ENCODE measurements around the gene DLL3.
"Not testable (repeated sequence)": the region's sequence is repeated elsewhere in the genome, so short reads cannot be mapped to it uniquely, and the experiment has no call there.

The DLL3 gene

DNA sequence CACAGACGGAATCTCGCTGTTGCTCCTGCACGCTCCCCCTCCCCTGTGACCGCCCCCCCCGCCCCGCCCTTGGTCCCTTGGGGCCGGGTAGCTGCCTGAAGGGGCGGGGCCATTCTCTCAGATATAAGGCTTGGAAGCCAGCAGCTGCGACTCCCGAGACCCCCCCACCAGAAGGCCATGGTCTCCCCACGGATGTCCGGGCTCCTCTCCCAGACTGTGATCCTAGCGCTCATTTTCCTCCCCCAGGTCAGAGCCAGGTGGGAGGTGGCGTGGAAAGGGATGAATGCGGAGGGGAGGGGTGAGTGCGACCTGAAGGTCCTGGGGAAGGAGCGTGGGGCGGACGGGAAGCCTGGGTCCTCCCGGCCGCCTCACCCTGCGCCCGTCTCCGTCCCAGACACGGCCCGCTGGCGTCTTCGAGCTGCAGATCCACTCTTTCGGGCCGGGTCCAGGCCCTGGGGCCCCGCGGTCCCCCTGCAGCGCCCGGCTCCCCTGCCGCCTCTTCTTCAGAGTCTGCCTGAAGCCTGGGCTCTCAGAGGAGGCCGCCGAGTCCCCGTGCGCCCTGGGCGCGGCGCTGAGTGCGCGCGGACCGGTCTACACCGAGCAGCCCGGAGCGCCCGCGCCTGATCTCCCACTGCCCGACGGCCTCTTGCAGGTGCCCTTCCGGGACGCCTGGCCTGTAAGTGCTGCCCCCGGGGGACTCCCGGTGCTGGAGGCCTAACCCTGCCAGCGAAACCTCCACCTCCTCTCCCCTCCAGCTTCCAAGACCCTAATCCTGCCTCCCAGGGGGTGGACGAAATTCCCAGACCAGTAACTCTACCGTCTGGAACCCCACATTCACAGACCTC lies at the start of gene DLL3:
TSS of gene DLL3 (plus strand) at position 150 of the 845 bp plus-strand sequence. CDS start at position 178, 28 bp downstream.
- DNase-seq: no peak

GRCh38 chr19:39449116-39449797 lies 49.5 kb upstream of the DLL3 start:
- no peak for DNase-seq

DNA sequence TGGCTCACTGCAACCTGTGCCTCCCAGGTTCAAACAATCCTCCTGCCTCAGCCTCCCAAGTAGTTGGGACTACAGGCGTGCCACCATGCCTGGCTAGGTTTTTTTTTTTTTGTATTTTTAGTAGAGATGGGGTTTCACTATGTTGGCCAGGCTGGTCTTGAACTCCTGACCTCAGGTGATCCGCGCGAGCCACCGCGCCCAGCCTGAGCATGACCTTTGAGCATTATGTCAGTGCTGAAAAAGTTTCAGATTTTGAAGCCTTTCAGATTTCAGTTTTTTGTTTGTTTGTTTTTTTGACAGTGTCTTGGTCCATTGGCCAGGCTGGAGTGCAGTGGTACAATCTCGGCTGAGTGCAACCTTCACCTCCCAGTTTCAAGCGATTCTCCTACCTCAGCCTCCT lies 47.5 kb upstream of the DLL3 start:
- DNase-seq: not testable (repeated sequence)

DNA sequence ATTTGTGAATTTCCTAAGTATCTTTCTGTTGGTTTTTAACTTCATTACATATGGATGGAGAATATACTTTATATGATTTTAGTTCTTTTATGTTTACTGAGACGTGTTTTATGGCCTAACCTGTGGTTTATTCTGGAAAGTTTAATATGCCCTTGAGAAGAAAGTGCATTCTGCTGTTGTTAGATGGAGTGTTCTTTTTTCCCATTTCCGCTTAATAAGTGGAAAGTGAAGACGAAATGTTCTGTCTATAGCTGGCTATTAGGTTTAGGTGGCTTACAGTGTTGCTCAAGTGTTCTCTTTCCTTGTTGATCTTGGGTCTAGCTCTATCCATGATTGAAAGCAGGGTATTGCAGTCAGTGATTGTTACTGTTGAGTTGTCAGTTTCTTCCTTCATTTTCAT lies 35.3 kb upstream of the DLL3 start:
- no peak for DNase-seq

DNA sequence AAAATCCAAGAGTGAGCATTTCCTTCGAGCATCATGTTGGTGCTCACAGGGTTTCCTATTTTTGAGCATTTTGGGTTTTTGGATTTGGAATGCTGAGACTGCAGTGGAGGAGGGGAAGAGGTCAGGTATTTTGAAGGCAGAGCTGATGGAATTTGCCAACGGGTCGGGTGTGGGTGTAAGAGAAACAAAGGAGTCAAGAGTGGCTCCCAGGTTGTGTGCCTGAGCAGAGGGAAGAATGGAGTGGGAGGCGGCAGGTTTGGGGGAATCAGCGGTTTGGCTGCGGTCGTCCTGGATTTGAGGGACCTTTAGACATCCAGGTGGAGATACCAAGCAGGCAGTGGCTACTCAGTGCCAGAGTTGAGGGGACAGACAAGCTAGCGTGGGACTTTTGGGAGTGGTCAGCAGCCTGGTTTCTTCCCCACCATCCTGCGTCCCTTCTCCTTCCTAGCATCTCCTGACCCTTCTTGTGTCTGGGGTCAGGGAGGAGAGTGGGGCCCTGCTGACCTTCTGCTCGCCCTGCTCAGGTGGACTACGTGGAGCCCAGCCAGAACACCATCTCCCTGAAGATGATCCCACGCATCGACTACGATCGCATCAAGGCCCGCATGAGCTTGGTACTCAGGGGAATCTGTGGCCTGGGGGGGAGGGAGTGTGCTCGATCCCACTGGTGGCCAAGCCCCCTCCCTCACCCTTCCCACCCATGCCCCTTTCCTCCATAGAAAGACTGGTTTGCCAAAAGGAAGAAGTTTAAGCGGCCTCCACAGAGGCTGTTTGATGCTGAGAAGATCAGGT lies 32.6 kb upstream of the DLL3 start:
- DNase-seq: no peak

GRCh38 chr19:39467941-39468340 lies 30.8 kb upstream of the DLL3 start:
- DNase-seq: no peak

GRCh38 chr19:39469036-39469435 lies 29.7 kb upstream of the DLL3 start:
- DNase-seq: no peak

DNA sequence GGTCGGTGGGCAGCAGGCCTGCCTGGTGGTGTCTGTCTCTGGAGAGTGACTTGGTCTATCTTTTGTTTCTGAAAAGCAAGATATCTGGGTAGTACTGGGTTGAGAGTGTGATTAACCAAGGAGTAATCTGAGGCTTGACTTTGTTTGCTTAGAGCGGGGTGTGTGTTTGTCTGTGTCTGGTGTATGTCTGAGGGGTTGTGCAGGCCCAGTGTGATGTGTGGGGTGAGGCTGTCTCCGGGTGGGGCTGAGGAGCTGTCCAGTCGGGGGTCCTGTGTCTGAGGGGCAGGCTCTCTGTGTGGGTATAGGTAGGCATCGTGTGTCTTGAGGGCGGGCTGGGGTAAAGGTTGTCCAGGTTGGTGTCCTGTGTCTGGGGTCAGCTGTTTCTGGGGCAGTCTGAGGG lies 29.2 kb upstream of the DLL3 start:
- DNase-seq: no peak

DNA sequence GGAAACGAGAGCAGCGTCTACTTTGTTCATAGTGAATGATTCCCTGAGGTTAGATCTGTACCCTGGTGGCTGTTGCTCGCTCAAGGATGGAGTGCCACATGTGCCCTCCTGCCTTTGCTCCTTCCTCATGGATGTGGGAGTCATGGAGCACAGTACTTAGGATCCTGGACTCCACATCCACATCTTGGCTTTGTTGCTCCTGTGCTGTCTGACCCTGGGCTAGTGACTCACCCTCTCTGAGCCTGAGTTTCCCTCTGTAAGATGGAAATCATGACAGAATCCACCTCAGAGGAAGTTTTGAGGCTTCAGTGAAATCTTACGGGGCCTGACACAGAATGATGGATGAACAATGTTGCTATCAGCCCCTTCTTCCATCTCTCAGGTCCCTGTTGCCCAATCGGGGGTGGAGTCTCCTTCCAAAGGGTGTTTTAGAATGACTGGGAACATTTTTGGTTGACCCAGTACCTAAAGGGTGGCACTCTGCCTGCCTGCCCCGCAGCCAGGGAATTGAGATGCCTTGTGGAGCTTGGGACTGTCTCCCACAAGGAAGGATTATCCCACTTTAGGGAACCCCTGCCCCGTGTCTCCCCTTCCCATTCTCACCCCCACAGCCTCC lies 27.9 kb upstream of the DLL3 start:
- DNase-seq: no peak

- DNase-seq: no peak
Measured at GRCh38 chr19:39471756-39472536, 26.8 kb upstream of the DLL3 start.

DNA sequence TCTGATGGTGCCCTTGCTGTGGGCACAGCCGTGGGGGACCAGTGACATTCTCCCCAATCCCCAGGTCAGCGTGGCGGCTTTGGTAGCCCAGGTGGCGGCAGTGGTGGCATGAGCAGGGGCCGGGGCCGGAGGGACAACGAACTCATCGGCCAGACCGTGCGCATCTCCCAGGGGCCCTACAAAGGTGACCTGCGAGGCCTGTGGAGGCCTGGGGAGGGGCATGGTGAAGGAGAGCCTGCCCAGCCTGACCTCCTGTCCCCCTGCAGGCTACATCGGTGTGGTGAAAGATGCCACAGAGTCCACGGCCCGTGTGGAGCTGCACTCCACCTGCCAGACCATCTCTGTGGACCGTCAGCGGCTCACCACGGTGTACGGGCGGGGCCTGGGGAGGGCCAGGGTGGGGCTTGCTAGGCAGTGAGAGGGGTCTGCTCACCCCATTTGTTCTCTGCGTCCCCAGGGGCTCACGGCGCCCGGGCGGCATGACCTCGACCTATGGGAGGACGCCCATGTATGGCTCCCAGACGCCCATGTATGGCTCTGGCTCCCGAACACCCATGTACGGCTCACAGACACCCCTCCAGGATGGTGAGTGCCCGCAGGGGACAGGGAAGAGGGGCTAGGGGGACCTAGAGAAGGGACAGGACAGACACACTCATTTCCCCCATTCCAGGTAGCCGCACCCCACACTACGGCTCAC lies 25.9 kb upstream of the DLL3 start:
- no peak for DNase-seq

DNA sequence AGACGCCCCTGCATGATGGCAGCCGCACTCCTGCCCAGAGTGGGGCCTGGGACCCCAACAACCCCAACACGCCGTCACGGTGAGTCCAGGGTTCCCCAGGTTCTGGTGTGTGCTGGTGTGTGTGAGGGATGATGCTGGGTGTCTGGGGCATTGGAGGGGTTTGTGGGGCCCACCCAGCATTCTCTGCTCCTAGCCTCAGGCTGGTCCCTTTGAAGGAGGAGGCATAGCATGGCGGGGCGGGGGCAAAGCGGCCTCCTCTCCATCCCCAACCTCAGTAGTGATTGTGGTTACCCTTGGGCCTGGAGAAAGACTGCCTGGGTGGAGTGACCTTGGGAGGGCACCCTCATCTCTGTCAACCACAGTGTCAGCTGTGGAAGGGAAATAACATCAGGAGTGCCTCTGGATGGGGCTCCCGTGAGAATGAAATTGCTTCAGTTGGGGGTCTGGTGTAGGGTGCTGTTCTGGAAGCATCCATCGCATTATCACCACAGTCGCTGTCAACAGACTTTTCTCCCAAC lies 25.2 kb upstream of the DLL3 start:
- no peak for DNase-seq

DNA sequence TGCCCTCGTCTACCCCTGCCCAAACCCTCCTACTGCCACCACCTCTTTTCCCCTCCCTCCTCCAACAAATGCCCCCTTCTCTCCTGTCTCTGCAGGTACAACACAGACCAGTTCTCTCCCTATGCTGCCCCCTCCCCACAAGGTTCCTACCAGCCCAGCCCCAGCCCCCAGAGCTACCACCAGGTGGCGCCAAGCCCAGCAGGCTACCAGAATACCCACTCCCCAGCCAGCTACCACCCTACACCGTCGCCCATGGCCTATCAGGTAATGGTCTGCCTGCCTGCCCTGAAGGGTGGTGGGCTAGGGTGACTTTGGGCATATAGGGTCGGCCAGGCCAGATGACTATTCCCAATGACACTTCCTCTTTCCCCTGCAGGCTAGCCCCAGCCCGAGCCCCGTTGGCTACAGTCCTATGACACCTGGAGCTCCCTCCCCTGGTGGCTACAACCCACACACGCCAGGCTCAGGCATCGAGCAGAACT lies 24.6 kb upstream of the DLL3 start:
- peak; percentile 51 to 78 (median 69) for DNase-seq

DNA sequence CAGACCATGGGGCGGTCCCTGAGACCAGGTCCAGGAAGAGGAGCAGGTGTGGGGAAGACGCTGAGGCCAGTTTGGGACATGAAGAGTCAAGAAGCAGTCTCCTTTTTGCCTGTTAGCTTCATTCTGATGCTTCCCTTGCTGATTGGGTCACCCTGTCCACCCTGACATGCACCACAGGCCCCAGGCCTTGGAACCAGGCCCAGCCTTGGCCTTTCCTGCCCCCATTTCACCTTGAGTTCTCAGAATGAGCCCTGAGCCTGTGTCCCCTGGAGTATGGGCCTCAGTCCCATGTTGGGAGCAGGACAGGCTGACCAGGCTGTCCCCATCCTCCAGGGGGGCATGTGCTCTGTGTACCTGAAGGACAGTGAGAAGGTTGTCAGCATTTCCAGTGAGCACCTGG lies 23.0 kb upstream of the DLL3 start:
- no peak for DNase-seq

GRCh38 chr19:39479319-39479801 lies 19.4 kb upstream of the DLL3 start:
- not testable (repeated sequence) for DNase-seq

GRCh38 chr19:39479916-39480315 lies 18.8 kb upstream of the DLL3 start:
- DNase-seq: no peak

GRCh38 chr19:39480337-39481228 lies 18.2 kb upstream of the DLL3 start, which contains the start of gene TIMM50:
TSS of gene TIMM50 (plus strand) at chr19:39480838. CDS start at chr19:39480854, 16 bp downstream.
- peak; percentile 93 to 98 (median 94) for DNase-seq

DNA sequence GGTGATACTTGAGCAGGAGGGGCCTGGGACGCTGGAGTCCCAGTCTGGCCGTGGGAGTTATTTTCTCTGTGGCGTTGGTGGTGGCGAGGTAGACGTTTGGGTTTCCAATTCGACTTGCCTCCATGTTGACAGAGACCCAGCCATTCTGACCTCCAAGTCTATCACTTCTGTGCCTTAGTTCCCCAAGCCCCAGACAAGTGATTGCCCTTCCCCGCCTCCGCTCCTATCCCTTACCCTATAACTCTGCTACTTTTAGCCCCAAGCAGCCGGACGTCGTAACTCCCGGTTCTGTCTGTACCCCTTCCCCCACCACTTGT lies 17.6 kb upstream of the DLL3 start:
- DNase-seq: no peak

GRCh38 chr19:39481676-39482075 lies 17.1 kb upstream of the DLL3 start:
- DNase-seq: no peak

- DNase-seq: no peak
Measured at GRCh38 chr19:39483141-39483540, 15.6 kb upstream of the DLL3 start.

All from activated naive CD4-positive, alpha-beta T cell (primary cell).